ENCODE data around the gene ST6GALNAC2.
"Not testable (repeated sequence)": the region's sequence is repeated elsewhere in the genome, so short reads cannot be mapped to it uniquely, and the experiment has no call there.

The ST6GALNAC2 gene

GRCh38 chr17:76585649-76586593 lies at the start of gene ST6GALNAC2:
ST6GALNAC2 (minus strand) TSS chr17:76585860; CDS start chr17:76585808, 52 bp downstream.
- DNase-seq = no peak

DNA sequence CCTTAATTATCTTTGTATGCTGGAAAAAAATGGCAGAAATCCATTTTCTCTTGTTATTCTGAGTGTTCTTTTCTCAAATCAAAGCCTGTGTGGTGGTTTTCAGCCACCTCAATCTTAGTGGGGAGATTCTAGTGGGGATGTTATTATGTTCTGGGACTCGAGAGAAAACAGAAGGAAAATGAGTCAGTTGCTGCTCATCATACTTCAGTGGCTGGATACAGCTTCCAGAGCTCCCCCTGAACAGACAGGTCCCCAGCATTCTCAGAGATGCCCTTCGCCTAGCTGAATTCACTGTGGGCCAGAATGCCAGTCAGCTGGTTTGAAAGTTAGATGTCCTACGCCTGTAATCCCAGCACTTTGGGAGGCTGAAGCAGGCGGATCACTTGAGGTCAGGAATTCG lies 49.4 kb upstream of the ST6GALNAC2 start:
- DNase-seq = peak; percentile 15

GRCh38 chr17:76633628-76634328 lies 48.1 kb upstream of the ST6GALNAC2 start:
- DNase-seq = no peak

GRCh38 chr17:76631821-76632565 lies 46.3 kb upstream of the ST6GALNAC2 start:
- DNase-seq = no peak

- DNase-seq = no peak
Measured at GRCh38 chr17:76630151-76630550, 44.5 kb upstream of the ST6GALNAC2 start.

DNA sequence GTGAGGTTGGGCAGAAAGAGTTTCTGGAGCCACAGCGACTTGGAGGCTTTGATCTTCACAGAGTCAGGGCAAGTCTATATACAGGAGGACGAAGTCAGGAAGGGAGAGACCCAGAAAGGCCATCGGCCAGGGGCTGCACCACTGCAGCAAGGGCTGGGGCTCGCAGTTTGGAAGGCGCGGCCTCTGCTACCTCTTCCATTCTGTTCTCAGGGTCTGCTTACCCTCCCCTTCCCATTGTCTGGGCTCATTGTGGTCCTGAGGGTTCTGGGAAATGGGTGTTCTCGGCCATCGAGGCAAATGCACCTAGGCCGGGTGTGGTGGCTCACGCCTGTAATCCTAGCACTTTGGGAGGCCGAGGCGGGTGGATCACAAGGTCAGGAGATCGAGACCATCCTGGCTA lies 41.9 kb upstream of the ST6GALNAC2 start:
- DNase-seq = no peak

DNA sequence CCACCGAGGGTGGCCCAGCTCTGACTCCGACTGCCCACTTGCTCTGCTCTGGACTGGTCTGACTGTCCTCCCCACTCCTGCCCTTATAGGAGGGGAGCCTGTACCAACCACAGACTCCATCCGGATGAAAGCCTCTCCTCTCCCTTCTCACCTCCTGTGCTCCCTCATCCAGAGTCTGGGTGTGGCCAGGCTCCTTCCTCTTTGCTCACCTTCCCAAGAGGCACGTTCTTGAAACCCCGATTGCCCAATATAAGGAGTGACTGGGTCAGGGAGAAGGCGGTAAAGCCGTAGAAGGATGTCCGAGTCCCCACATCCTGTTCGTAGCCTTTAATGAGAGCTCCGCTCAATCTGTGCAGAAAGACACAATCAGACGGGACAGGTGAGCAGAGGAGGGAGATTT lies 40.8 kb upstream of the ST6GALNAC2 start:
- DNase-seq = no peak

GRCh38 chr17:76625496-76625895 lies 39.8 kb upstream of the ST6GALNAC2 start:
- no peak for DNase-seq

- peak; percentile 60 for DNase-seq
Measured at GRCh38 chr17:76623271-76624146, 37.8 kb upstream of the ST6GALNAC2 start.

GRCh38 chr17:76617838-76618237 lies 32.2 kb upstream of the ST6GALNAC2 start:
- DNase-seq = no peak

DNA sequence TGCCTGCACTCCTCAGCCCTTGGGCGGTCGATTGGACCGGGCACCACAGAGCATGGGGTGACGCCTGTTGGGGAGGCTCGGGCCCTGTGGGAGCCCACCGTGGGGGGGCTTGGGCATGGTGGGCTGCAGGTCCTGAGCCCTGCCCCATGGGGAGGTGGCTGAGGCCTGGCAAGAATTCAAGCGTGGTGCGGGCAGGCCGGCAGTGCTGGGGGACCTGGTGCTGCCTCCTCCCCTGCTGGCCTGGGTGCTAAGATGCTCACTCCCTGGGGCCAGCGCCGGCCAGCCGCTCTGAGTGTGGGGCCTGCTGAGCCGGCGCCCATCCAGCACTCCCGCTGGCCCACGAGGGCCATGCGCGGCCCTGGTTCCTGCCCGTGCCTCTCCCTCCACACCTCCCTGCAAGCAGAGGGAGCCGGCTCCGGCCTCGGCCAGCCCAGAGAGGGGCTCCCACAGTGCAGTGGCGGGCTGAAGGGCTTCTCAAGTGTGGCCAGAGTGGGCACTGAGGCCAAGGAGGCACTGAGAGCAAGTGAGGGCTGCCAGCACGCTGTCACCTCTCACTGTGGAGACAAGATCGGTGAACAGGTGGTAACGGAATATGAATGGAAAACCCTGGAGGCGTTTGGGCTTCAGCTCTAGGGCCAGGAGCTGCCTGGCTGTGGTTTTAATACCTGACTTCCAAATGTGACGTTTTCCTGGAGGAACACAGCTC lies 29.4 kb upstream of the ST6GALNAC2 start:
- no peak for DNase-seq

GRCh38 chr17:76614064-76614759 lies 28.6 kb upstream of the ST6GALNAC2 start:
- peak; percentile 70 for DNase-seq

DNA sequence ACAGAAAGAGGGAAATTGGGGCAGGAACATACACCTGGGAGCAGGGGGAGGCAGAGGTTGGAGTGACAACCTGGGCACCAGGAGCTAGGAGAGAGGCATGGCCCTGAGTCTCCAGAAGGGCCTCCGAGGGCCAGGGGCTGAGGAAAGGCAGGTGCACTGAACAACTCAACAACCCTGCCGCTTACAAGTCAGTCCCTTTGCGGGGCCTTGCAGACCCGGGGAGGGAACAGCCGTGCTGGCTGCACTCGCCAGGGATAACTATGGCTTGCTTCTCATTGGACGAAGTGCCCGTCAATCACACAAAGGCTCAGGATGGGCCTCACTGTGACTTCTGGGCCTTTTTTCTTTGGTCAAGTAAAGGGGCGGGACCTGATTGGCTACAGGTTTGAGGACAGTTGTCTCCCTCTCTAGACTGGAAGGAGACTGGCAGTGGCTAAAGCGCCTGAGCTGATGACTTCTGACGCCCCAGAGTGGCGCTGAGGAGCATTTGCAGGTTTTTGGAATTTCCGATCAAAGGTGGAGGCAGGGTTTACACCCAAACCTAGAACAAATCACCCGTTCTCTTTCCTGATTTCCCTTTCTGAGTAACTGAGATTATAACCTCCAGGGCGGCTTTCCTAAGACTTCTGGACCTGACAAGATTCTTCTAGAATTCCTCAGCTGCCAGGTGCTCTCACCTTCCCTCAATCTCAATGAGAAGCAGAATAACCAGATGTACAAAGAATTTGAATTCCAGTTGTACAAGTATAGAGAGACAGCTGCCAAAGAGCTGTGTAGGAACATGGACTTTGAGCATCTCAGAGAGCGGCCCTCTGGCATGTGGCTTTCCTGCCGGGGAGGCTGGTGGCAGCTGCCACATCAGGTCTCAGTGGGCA lies 27.6 kb upstream of the ST6GALNAC2 start:
- no peak for DNase-seq

GRCh38 chr17:76612465-76612864 lies 26.8 kb upstream of the ST6GALNAC2 start:
- DNase-seq = no peak

- DNase-seq = no peak
Measured at GRCh38 chr17:76611758-76612157, 26.1 kb upstream of the ST6GALNAC2 start.

DNA sequence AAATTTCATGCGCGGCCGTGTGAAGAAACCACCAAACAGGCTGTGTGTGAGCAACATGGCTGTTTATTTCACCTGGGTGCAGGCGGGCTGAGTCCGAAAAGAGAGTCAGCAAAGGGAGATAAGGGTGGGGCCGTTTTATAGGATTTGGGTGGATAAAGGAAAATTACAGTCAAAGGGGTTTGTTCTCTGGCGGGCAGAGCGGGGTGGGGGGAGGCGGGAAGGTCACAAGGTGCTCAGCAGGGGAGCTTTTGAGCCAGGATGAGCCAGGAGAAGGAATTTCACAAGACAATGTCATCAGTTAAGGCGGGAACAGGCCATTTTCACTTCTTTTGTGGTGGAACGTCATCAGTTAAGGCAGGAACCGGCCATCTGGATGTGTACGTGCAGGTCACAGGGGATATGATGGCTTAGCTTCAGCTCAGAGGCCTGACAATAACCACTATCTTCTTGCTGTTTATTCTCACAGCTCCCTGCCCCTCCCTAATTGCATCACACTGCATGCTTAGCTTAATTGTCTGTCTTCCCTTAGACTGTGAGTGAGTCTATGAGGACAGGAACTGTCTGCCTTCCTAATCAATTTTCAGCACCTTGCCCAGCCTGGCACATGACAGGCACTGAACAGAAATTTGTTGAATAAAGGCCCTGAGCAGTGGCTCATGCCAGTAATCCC lies 25.6 kb upstream of the ST6GALNAC2 start:
- DNase-seq = not testable (repeated sequence)

- DNase-seq = not testable (repeated sequence)
Measured at GRCh38 chr17:76606685-76607084, 21.0 kb upstream of the ST6GALNAC2 start.

GRCh38 chr17:76601065-76601464 lies 15.4 kb upstream of the ST6GALNAC2 start:
- DNase-seq = no peak

Measured in fibroblast of upper back skin (primary cell).